ENCODE results near the gene MAP4K4.

DNA sequence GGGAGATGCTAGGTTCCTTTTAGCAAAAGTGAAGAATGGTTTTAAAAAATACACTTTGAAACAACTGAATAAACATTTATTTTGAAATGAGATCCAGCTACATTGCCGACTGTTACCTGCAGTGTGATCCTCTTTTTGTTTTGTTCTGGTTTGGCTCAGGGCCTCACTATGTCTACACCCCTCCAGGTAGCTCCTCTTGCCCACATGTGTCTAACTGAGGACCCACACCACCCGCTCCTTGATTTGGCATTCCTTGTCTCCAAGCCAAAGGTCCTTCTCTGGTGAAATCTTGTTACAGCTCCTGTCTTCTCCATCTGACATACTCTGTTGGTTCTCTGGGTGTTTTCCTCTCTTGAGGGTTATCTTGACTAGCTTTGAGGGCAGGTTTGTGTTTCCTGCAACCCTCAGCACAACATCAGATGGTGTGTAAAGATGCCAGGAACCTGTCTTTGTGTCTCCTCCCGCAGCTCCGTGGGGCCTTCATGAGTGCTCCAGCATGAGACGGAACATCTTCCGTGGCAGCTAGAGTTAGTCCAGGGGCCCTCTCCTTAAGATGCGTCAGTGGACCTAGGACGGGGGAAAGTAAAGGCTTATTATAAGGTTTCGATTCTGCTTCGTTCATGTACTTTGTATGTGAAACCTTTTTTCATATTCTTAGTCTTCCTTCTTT, 32.1 kb downstream of the MAP4K4 start:
- TF ChIP-seq, protein P1, sequence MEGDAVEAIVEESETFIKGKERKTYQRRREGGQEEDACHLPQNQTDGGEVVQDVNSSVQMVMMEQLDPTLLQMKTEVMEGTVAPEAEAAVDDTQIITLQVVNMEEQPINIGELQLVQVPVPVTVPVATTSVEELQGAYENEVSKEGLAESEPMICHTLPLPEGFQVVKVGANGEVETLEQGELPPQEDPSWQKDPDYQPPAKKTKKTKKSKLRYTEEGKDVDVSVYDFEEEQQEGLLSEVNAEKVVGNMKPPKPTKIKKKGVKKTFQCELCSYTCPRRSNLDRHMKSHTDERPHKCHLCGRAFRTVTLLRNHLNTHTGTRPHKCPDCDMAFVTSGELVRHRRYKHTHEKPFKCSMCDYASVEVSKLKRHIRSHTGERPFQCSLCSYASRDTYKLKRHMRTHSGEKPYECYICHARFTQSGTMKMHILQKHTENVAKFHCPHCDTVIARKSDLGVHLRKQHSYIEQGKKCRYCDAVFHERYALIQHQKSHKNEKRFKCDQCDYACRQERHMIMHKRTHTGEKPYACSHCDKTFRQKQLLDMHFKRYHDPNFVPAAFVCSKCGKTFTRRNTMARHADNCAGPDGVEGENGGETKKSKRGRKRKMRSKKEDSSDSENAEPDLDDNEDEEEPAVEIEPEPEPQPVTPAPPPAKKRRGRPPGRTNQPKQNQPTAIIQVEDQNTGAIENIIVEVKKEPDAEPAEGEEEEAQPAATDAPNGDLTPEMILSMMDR (conservative IDR thresholded peaks at IDR 0.05; ENCODE audit: low read length) = no peak
- TF ChIP-seq EZH2phosphoT487 (IDR thresholded peaks at IDR 0.05; ENCODE audit: borderline replicate concordance) = no peak
